Measurements from ENCODE around the gene F10.

F10 gene

DNA sequence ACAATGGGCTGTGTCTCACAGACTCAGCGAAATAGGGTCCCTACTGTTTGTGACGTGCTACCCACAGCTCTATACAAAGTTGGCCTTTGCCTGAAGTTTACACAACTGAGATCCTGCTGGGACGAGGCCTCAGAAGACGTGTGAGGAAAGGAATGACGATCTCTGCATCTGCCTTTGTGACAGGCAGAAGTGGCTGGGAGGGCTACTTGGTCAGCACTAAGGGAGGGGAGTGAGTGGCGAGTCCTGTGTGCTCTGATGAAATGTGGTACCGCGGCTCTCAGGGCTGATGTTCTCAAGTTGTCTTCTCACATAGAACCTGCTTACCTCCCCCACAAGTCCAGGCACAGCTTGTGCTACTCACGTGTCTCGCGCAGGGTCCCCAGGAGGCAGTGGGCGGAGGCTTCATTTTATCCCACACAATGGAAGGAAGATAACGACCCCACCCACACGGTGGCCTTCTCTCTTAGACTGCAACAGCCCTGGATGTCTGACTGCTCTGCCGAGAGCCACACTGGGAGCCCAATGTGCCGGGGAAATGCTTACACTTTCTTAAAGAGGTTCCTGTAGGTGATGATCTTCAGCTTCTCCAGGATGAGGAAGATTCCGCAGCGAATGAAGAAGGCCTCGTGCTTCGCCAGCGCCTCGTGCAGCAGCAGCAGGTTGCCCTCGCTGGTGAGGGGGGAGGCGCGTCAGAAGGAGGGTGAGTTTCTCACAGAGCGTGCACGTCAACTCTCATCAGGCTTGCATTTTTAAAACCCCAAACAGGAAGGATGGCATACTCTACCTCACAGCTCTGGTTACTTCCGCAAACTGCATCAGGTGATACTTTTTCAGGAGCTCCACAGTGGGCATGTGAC is 57.0 kb downstream of the F10 start:
- peak; percentile 54 for DNase-seq (ENCODE audit: low read depth, low spot score)

GRCh38 chr13:113182046-113182445 is 59.4 kb downstream of the F10 start:
- Histone ChIP-seq H3K4me3 (ENCODE audit: insufficient read length, low read depth) (no peak overlapping the region), H3K36me3 (ENCODE audit: insufficient read depth, insufficient read length, low read length) (peaks cover 80% of the 10 kb centered on the region), H3K4me1 (ENCODE audit: insufficient read depth, insufficient read length) (no peaks in the 10 kb centered on the region), H3K9ac (ENCODE audit: insufficient read length, low read depth) (no peak overlapping the region), H3K27me3 (ENCODE audit: insufficient read depth, insufficient read length) (no peaks in the 10 kb centered on the region), H3K9me3 (ENCODE audit: insufficient read depth, low read length) (no peaks in the 10 kb centered on the region)
- TF ChIP-seq ZNF274 (IDR thresholded peaks at IDR 0.05; ENCODE audit: low read depth, low read length) (no peak), SUZ12 (IDR thresholded peaks at IDR 0.05; ENCODE audit: extremely low read depth, insufficient read depth, insufficient read length) (no peak), YY1 (IDR thresholded peaks at IDR 0.05; ENCODE audit: insufficient read depth, insufficient read length) (no peak)
- no peak for DNase-seq (ENCODE audit: low read depth, low spot score)

More for the DNA sequence above, 57.0 kb downstream of the F10 start:
- no peak for TF ChIP-seq SUZ12 (IDR thresholded peaks at IDR 0.05; ENCODE audit: extremely low read depth, insufficient read depth, insufficient read length)
- TF ChIP-seq ZNF274 (IDR thresholded peaks at IDR 0.05; ENCODE audit: low read depth, low read length), result no peak
- TF ChIP-seq YY1 (IDR thresholded peaks at IDR 0.05; ENCODE audit: insufficient read depth, insufficient read length), result no peak
- Histone ChIP-seq H3K27me3 (ENCODE audit: insufficient read depth, insufficient read length) (no peaks in the 10 kb centered on the region), H3K36me3 (ENCODE audit: insufficient read depth, insufficient read length, low read length) (peaks cover 86% of the 10 kb centered on the region), H3K9ac (ENCODE audit: insufficient read length, low read depth) (no peak overlapping the region), H3K4me3 (ENCODE audit: insufficient read length, low read depth) (no peak overlapping the region), H3K9me3 (ENCODE audit: insufficient read depth, low read length) (no peaks in the 10 kb centered on the region), H3K4me1 (ENCODE audit: insufficient read depth, insufficient read length) (no peaks in the 10 kb centered on the region)

- DNase-seq (ENCODE audit: low read depth, low spot score), result no peak
- H3K9ac ChIP-seq (ENCODE audit: insufficient read length, low read depth), result no peak overlapping the region
- no peak overlapping the region for H3K4me3 ChIP-seq (ENCODE audit: insufficient read length, low read depth)
- H3K9me3 ChIP-seq (ENCODE audit: insufficient read depth, low read length), result no peaks in the 10 kb centered on the region
- peaks cover 3% of the 10 kb centered on the region for H3K4me1 ChIP-seq (ENCODE audit: insufficient read depth, insufficient read length)
- peaks cover 79% of the 10 kb centered on the region for H3K36me3 ChIP-seq (ENCODE audit: insufficient read depth, insufficient read length, low read length)
- no peaks in the 10 kb centered on the region for H3K27me3 ChIP-seq (ENCODE audit: insufficient read depth, insufficient read length)
- no peak for TF ChIP-seq ZNF274 (IDR thresholded peaks at IDR 0.05; ENCODE audit: low read depth, low read length)
- TF ChIP-seq SUZ12 (IDR thresholded peaks at IDR 0.05; ENCODE audit: extremely low read depth, insufficient read depth, insufficient read length), result no peak
- TF ChIP-seq YY1 (IDR thresholded peaks at IDR 0.05; ENCODE audit: insufficient read depth, insufficient read length), result no peak
These were observed 61.0 kb downstream of the F10 start for GRCh38 chr13:113183450-113184129.

- Histone ChIP-seq H3K4me3 (ENCODE audit: insufficient read length, low read depth) (no peak overlapping the region), H3K4me1 (ENCODE audit: insufficient read depth, insufficient read length) (peaks cover 3% of the 10 kb centered on the region), H3K27me3 (ENCODE audit: insufficient read depth, insufficient read length) (no peaks in the 10 kb centered on the region), H3K9ac (ENCODE audit: insufficient read length, low read depth) (no peak overlapping the region), H3K9me3 (ENCODE audit: insufficient read depth, low read length) (no peaks in the 10 kb centered on the region), H3K36me3 (ENCODE audit: insufficient read depth, insufficient read length, low read length) (peaks cover 77% of the 10 kb centered on the region)
- no peak for DNase-seq (ENCODE audit: low read depth, low spot score)
- TF ChIP-seq YY1 (IDR thresholded peaks at IDR 0.05; ENCODE audit: insufficient read depth, insufficient read length) (no peak), SUZ12 (IDR thresholded peaks at IDR 0.05; ENCODE audit: extremely low read depth, insufficient read depth, insufficient read length) (no peak), ZNF274 (IDR thresholded peaks at IDR 0.05; ENCODE audit: low read depth, low read length) (no peak)
These were observed 62.2 kb downstream of the F10 start for GRCh38 chr13:113184568-113185440.

- peaks cover 3% of the 10 kb centered on the region for H3K4me1 ChIP-seq (ENCODE audit: insufficient read depth, insufficient read length)
- H3K9ac ChIP-seq (ENCODE audit: insufficient read length, low read depth), result no peak overlapping the region
- no peak overlapping the region for H3K4me3 ChIP-seq (ENCODE audit: insufficient read length, low read depth)
- no peaks in the 10 kb centered on the region for H3K9me3 ChIP-seq (ENCODE audit: insufficient read depth, low read length)
- DNase-seq (ENCODE audit: low read depth, low spot score), result no peak
- H3K36me3 ChIP-seq (ENCODE audit: insufficient read depth, insufficient read length, low read length), result peaks cover 73% of the 10 kb centered on the region
- no peaks in the 10 kb centered on the region for H3K27me3 ChIP-seq (ENCODE audit: insufficient read depth, insufficient read length)
- TF ChIP-seq YY1 (IDR thresholded peaks at IDR 0.05; ENCODE audit: insufficient read depth, insufficient read length), result no peak
- no peak for TF ChIP-seq SUZ12 (IDR thresholded peaks at IDR 0.05; ENCODE audit: extremely low read depth, insufficient read depth, insufficient read length)
These were observed 63.7 kb downstream of the F10 start for GRCh38 chr13:113186061-113186900.

- Histone ChIP-seq H3K4me1 (ENCODE audit: insufficient read depth, insufficient read length) (peaks cover 3% of the 10 kb centered on the region), H3K36me3 (ENCODE audit: insufficient read depth, insufficient read length, low read length) (peaks cover 64% of the 10 kb centered on the region), H3K9ac (ENCODE audit: insufficient read length, low read depth) (no peak overlapping the region), H3K4me3 (ENCODE audit: insufficient read length, low read depth) (no peak overlapping the region), H3K9me3 (ENCODE audit: insufficient read depth, low read length) (no peaks in the 10 kb centered on the region), H3K27me3 (ENCODE audit: insufficient read depth, insufficient read length) (no peaks in the 10 kb centered on the region)
- no peak for DNase-seq (ENCODE audit: low read depth, low spot score)
- TF ChIP-seq SUZ12 (IDR thresholded peaks at IDR 0.05; ENCODE audit: extremely low read depth, insufficient read depth, insufficient read length) (no peak), ZNF274 (IDR thresholded peaks at IDR 0.05; ENCODE audit: low read depth, low read length) (no peak), YY1 (IDR thresholded peaks at IDR 0.05; ENCODE audit: insufficient read depth, insufficient read length) (no peak)
These were observed 64.7 kb downstream of the F10 start for GRCh38 chr13:113187263-113187669.

Measured in NT2/D1 (cell line).